Endothelial cell of umbilical vein (primary cell): ENCODE data around the gene MYO1C. TPM values are rescaled to one million over a fixed set of nuclear protein-coding genes. Genes with fewer than 3 reads are reported as not detected.

Experiments used
- BruUV-seq: library from RNA; stranded (reverse); fragments of 400-500 nt; replicated peaks from 2 replicates; lab custom pipeline; 2021; lab: Mats Ljungman, UMichigan
- CTCF ChIA-PET: fragments of 300-600, 350-600 bp; sonication (Branson Sonifier 250); formaldehyde crosslinking; loops from one replicate; lab custom pipeline; 2021; ENCODE audit warnings: antibody characterized with exemption, inconsistent platforms; lab: Charles Lee
- POLR2A ChIA-PET: fragments of 300-600, 350-600 bp; sonication (Branson Sonifier 250); formaldehyde crosslinking; loops from one replicate; lab custom pipeline; 2021; ENCODE audit warnings: antibody characterized with exemption, inconsistent platforms; lab: Charles Lee
- DNase-seq: peaks from one replicate; pipeline ENCODE4 v3.0.0-alpha.2; 2011; ENCODE audit warnings: low read depth, low spot score
- FAIRE-seq: peaks from 2 replicates; lab custom pipeline; 2011; peaks lifted over from hg19 to GRCh38; lab: Jason Lieb, UNC
- H2AFZ ChIP-seq: 2 replicates; pipeline ENCODE4 v1.6.0; 2012; ENCODE audit warnings: low read depth, low read length, control low read depth, inconsistent platforms
- H3K27ac ChIP-seq: 2 replicates; pipeline ENCODE4 v1.5.1; 2011; ENCODE audit warnings: low read depth, mild to moderate bottlenecking, control low read depth, low read length, moderate library complexity; ENCODE audit not compliant: insufficient read depth
- H3K27me3 ChIP-seq, 2 experiments: 2 replicates each; pipeline versions ENCODE4 v1.6.0 to v1.6.1; 2011; ENCODE audit warnings: low read length in 2 of 2, mixed read lengths in 1 of 2; ENCODE audit not compliant: control insufficient read depth in 2 of 2, insufficient read depth in 2 of 2
- H3K36me3 ChIP-seq, 2 experiments: 2 replicates in 1 of 2; 3 replicates in 1 of 2; pipeline ENCODE4 v1.5.1; 2011; ENCODE audit warnings: low read length in 2 of 2, mild to moderate bottlenecking in 1 of 2, moderate library complexity in 1 of 2; ENCODE audit not compliant: control insufficient read depth in 2 of 2, insufficient read depth in 2 of 2; ENCODE audit errors: extremely low read depth in 1 of 2
- H3K4me1 ChIP-seq: 3 replicates; pipeline ENCODE4 v1.5.1; 2011; ENCODE audit warnings: mild to moderate bottlenecking, low read length; ENCODE audit not compliant: control insufficient read depth, insufficient read depth; ENCODE audit errors: extremely low read depth
- H3K4me2 ChIP-seq: 2 replicates; pipeline ENCODE4 v1.6.1; 2011; ENCODE audit warnings: low read length, control low read depth, mixed read lengths; ENCODE audit not compliant: insufficient read depth
- H3K4me3 ChIP-seq, 3 experiments: fragments of 200-600 bp in 1 of 3; sonication (generic), shearing (Covaris generic) in 1 of 3; replicated peaks in 1 of 3; 2 replicates each; pipeline ENCODE4 v1.5.1; 2011 to 2016; ENCODE audit warnings: control low read depth in 3 of 3, low read length in 3 of 3, mild to moderate bottlenecking in 2 of 3, inconsistent platforms in 1 of 3, low read depth in 1 of 3, moderate library complexity in 1 of 3; ENCODE audit not compliant: insufficient read depth in 1 of 3
- H3K79me2 ChIP-seq: 2 replicates; pipeline ENCODE4 v1.6.0; 2012; ENCODE audit warnings: low read length, inconsistent platforms; ENCODE audit not compliant: control insufficient read depth, insufficient read depth
- H3K9ac ChIP-seq: replicated peaks from 2 replicates; pipeline ENCODE3; 2011; ENCODE audit warnings: low read length, control low read depth; ENCODE audit not compliant: insufficient read depth; ENCODE audit errors: extremely low read depth
- H3K9me1 ChIP-seq: replicated peaks from 3 replicates; pipeline ENCODE4 v1.6.0; 2011; ENCODE audit warnings: mild to moderate bottlenecking, low read length; ENCODE audit not compliant: control insufficient read depth, insufficient read depth; ENCODE audit errors: extremely low read depth
- H3K9me3 ChIP-seq: replicated peaks from 2 replicates; pipeline ENCODE4 v1.5.1; 2012; ENCODE audit warnings: low read length, inconsistent platforms; ENCODE audit not compliant: control insufficient read depth, insufficient read depth
- H4K20me1 ChIP-seq: replicated peaks from 2 replicates; pipeline ENCODE3; 2011; ENCODE audit warnings: mild to moderate bottlenecking, low read length; ENCODE audit not compliant: control insufficient read depth, insufficient read depth; ENCODE audit errors: extremely low read depth
- CTCF ChIP-seq, 2 donors: IDR thresholded peaks; 1 replicate in 1 of 2; 2 replicates in 1 of 2; pipeline ENCODE4 v1.5.1; 2011; ENCODE audit warnings: low read length in 2 of 2, mild to moderate bottlenecking in 2 of 2, moderate library complexity in 2 of 2, control low read depth in 1 of 2, inconsistent platforms in 1 of 2, low read depth in 1 of 2; ENCODE audit not compliant: insufficient read depth in 1 of 2; ENCODE audit errors: extremely low read depth in 1 of 2
- EZH2 ChIP-seq: IDR thresholded peaks from 2 replicates; pipeline ENCODE4 v1.6.1; 2012; ENCODE audit warnings: borderline replicate concordance, low read depth, mild to moderate bottlenecking, moderate library complexity, low read length, inconsistent platforms; ENCODE audit not compliant: severe bottlenecking
- FOS ChIP-seq: IDR thresholded peaks from 2 replicates; pipeline ENCODE4 v1.6.1; 2011; ENCODE audit warnings: mild to moderate bottlenecking, low read length, moderate library complexity, borderline replicate concordance; ENCODE audit not compliant: insufficient read depth
- GATA2 ChIP-seq: IDR thresholded peaks from 2 replicates; pipeline ENCODE4 v1.7.0; 2011; ENCODE audit warnings: low read depth, mild to moderate bottlenecking, moderate library complexity, mixed read lengths, low read length; ENCODE audit not compliant: insufficient read length, insufficient read depth
- JUN ChIP-seq: IDR thresholded peaks from 2 replicates; pipeline ENCODE4 v1.6.1; 2011; ENCODE audit warnings: borderline replicate concordance, low read depth; ENCODE audit not compliant: insufficient read length, insufficient read depth
- MAX ChIP-seq: IDR thresholded peaks from 2 replicates; pipeline ENCODE4 v1.6.1; 2011; ENCODE audit not compliant: insufficient read depth, insufficient read length
- MYC ChIP-seq: IDR thresholded peaks from one replicate; pipeline ENCODE4 v1.6.1; 2011; ENCODE audit warnings: mild to moderate bottlenecking, low read depth, low read length
- POLR2A ChIP-seq: IDR thresholded peaks from 2 replicates; pipeline ENCODE4 v1.6.1; 2012; ENCODE audit warnings: low read depth, mild to moderate bottlenecking, control low read depth, low read length
- POLR2AphosphoS5 ChIP-seq: IDR thresholded peaks from 2 replicates; pipeline ENCODE4 v1.6.1; 2012; ENCODE audit warnings: low read depth, mild to moderate bottlenecking, control low read depth, low read length, moderate library complexity; ENCODE audit not compliant: insufficient read depth
- dilution Hi-C: fragments of 300-500 bp; cut with MboI; formaldehyde crosslinking; loops from one replicate; pipeline ENCODE4 v1.15.0; 2019; ENCODE audit warnings: low sequenced_read_pairs; ENCODE audit not compliant: extremely low pct_ligation_motif_present
- intact Hi-C: fragments of 100-400 bp; cut with micrococcal nuclease; formaldehyde crosslinking; loops from one replicate; pipeline ENCODE4 v1.10.0; 2022
- polyA plus RNA-seq, 4 experiments: library from polyadenylated mRNA; depleted of rRNA in 3 of 4; stranded (reverse) in 3 of 4; unstranded in 1 of 4; fragments of >200 nt; gene quantifications; 2 replicates each; pipeline versions ENCODE4 v1.2.1 to v1.2.3, GENCODE V29; 2011 to 2012; ENCODE audit warnings: missing spikeins in 1 of 4
- total RNA-seq: library from RNA; stranded (reverse); gene quantifications from 2 replicates; pipeline ENCODE4 v1.2.3, GENCODE V29; 2021

MYO1C gene
- total and polyA plus RNA-seq, 2 donors (not counting 3 experiments of a cell fraction or from before 2014, with no cell fraction given) = 141 to 206 TPM

- POLR2A ChIA-PET = interaction anchor here (0.6 kb wide), 1 partner anchor 17 kb away, joined by 14 read pairs; the partner anchor contains the start of gene INPP5K
- intact Hi-C loops = loop anchor here (5.0 kb wide), 1 partner anchor 256 kb away; the partner anchor contains the start of gene TRARG1
These were observed 41.3 kb upstream of the MYO1C start for GRCh38 chr17:1533661-1534325.

More at GRCh38 chr17:1533661-1534325, 41.3 kb upstream of the MYO1C start:
- H3K4me3 ChIP-seq = no peak overlapping the region
- no peaks in the 10 kb centered on the region for H4K20me1 ChIP-seq
- no peaks in the 10 kb centered on the region for H3K4me1 ChIP-seq
- H3K36me3 ChIP-seq = peaks cover 12 to 52% of the 10 kb centered on the region in 2 experiments
- no peaks in the 10 kb centered on the region for H3K27me3 ChIP-seq
- H3K9me3 ChIP-seq = no peaks in the 10 kb centered on the region
- FAIRE-seq (no peak), DNase-seq (no peak)
- BruUV-seq = no TSS peak
- dilution Hi-C loops = no loop called here
- CTCF ChIA-PET = interaction anchor here (0.9 to 1.9 kb wide), 9 partner anchors 13 to 275 kb away, joined by 3 to 15 read pairs (median 5); partner anchors contain the start of genes INPP5K and MYO1C
- TF ChIP-seq FOS = no peak
- no peak for TF ChIP-seq GATA2
- no peak for TF ChIP-seq POLR2A
- no peak for TF ChIP-seq MYC
- TF ChIP-seq CTCF (IDR thresholded peaks at IDR 0.05; ENCODE audit: extremely low read depth in 1 of 2, insufficient read depth in 1 of 2, low read depth in 1 of 2, low read length in 2 of 2) = no peak
- TF ChIP-seq MAX = no peak
- no peak for TF ChIP-seq JUN
- no peak for TF ChIP-seq POLR2AphosphoS5
- no peak for TF ChIP-seq EZH2
- no peak overlapping the region for H3K9ac ChIP-seq
- H3K9me1 ChIP-seq = no peaks in the 10 kb centered on the region
- H3K27ac ChIP-seq = no peak overlapping the region
- H3K4me2 ChIP-seq = no peak overlapping the region
- H3K79me2 ChIP-seq = no peaks in the 10 kb centered on the region
- H2AFZ ChIP-seq = no peak overlapping the region
